GM23338 (cell line): ENCODE data around the gene MEIOB. TPM values are rescaled to one million over a fixed set of nuclear protein-coding genes. Genes with fewer than 3 reads are reported as not detected.

Experiments
- ATAC-seq: fragments of 200-7000 bp; cut with Tn5 transposase; 3 replicates; pipeline ENCODE4 v1.9.1; 2020
- DNase-seq: peaks from one replicate; pipeline ENCODE4 v3.0.0-alpha.2; 2015; ENCODE audit warnings: low spot score
- H2AFZ ChIP-seq: fragments of 200-600 bp; sonication (generic); 2 replicates; pipeline ENCODE4 v1.8.0; 2016; ENCODE audit warnings: antibody characterized with exemption, mild to moderate bottlenecking, moderate library complexity
- H3F3A ChIP-seq: fragments of 200-600 bp; sonication (generic); replicated peaks from 2 replicates; pipeline ENCODE4 v1.8.0; 2017; ENCODE audit warnings: antibody characterized with exemption, mixed run types, low read depth
- H3K27ac ChIP-seq: fragments of 200-600 bp; sonication (generic); 2 replicates; pipeline ENCODE4 v1.6.1; 2016; ENCODE audit warnings: low read depth
- H3K27me3 ChIP-seq: fragments of 200-600 bp; sonication (generic); 2 replicates; pipeline ENCODE4 v1.8.0; 2016; ENCODE audit warnings: mild to moderate bottlenecking, mixed run types, moderate library complexity; ENCODE audit not compliant: insufficient read depth
- H3K36me3 ChIP-seq: fragments of 200-600 bp; sonication (generic); 2 replicates; pipeline ENCODE4 v1.8.0; 2016; ENCODE audit warnings: mild to moderate bottlenecking; ENCODE audit not compliant: insufficient read depth
- H3K4me1 ChIP-seq: fragments of 200-600 bp; sonication (generic); 2 replicates; pipeline ENCODE4 v1.8.0; 2016; ENCODE audit warnings: mild to moderate bottlenecking, moderate library complexity; ENCODE audit not compliant: insufficient read depth
- H3K4me2 ChIP-seq: fragments of 200-600 bp; sonication (generic); 2 replicates; pipeline ENCODE4 v1.7.1; 2017; ENCODE audit warnings: mixed run types
- H3K4me3 ChIP-seq: fragments of 200-600 bp; sonication (generic); 2 replicates; pipeline ENCODE4 v1.6.1; 2016; ENCODE audit warnings: mixed run types
- H3K79me2 ChIP-seq: fragments of 200-600 bp; sonication (generic); replicated peaks from 2 replicates; pipeline ENCODE4 v1.8.0; 2017; ENCODE audit warnings: mild to moderate bottlenecking; ENCODE audit not compliant: insufficient read depth
- H3K9me2 ChIP-seq: fragments of 200-600 bp; sonication (generic); 2 replicates; pipeline ENCODE4 v1.8.0; 2017; ENCODE audit not compliant: insufficient read depth
- H4K20me1 ChIP-seq: fragments of 200-600 bp; sonication (generic); replicated peaks from 2 replicates; pipeline ENCODE4 v1.8.0; 2017; ENCODE audit warnings: mild to moderate bottlenecking; ENCODE audit not compliant: insufficient read depth
- H3K27ac Mint-ChIP-seq: 2 replicates; pipeline ENCODE4 v1.8.0; 2020; ENCODE audit warnings: inconsistent platforms, mild to moderate bottlenecking, moderate library complexity, mixed read lengths
- H3K27me3 Mint-ChIP-seq: 3 replicates; pipeline ENCODE4 v1.8.0; 2022; ENCODE audit warnings: low read depth, mild to moderate bottlenecking, moderate library complexity, mixed read lengths, inconsistent platforms; ENCODE audit not compliant: insufficient read depth, poor library complexity
- H3K36me3 Mint-ChIP-seq: 3 replicates; pipeline ENCODE4 v1.8.0; 2021; ENCODE audit warnings: low read depth, mild to moderate bottlenecking, inconsistent platforms, moderate library complexity, mixed read lengths
- H3K4me1 Mint-ChIP-seq: 3 replicates; pipeline ENCODE4 v1.8.0; 2020; ENCODE audit warnings: mild to moderate bottlenecking, inconsistent platforms, mixed read lengths
- H3K4me3 Mint-ChIP-seq: 3 replicates; pipeline ENCODE4 v1.8.0; 2021; ENCODE audit warnings: moderate library complexity, mild to moderate bottlenecking, inconsistent platforms, mixed read lengths
- H3K9me3 Mint-ChIP-seq: 3 replicates; pipeline ENCODE4 v1.8.0; 2020; ENCODE audit warnings: moderate library complexity, mild to moderate bottlenecking, inconsistent platforms, mixed read lengths
- CREB1 ChIP-seq: fragments of 250-450 bp; sonication (Bioruptor Pico); IDR thresholded peaks from 2 replicates; pipeline ENCODE4 v1.5.0; 2020; ENCODE audit warnings: low read depth, mild to moderate bottlenecking, moderate library complexity
- CTCF ChIP-seq, 2 experiments: fragments of 200-600 bp in 1 of 2; sonication (generic) in 1 of 2; conservative IDR thresholded peaks; 2 replicates each; pipeline versions ENCODE4 v1.5.1 to v1.6.1; 2016 to 2017; ENCODE audit warnings: antibody characterized with exemption in 2 of 2, low read depth in 2 of 2, mild to moderate bottlenecking in 2 of 2, moderate library complexity in 1 of 2
- ETS1 ChIP-seq: IDR thresholded peaks from 2 replicates; pipeline ENCODE4 v1.6.1; 2016; ENCODE audit warnings: antibody characterized with exemption
- EZH2 ChIP-seq: fragments of 200-600 bp; sonication (generic); IDR thresholded peaks from one replicate; pipeline ENCODE4 v1.8.0; 2017; ENCODE audit warnings: antibody characterized with exemption, mild to moderate bottlenecking, low read depth; ENCODE audit not compliant: unreplicated experiment
- EZH2phosphoT487 ChIP-seq: fragments of 200-600 bp; sonication (generic); IDR thresholded peaks from one replicate; pipeline ENCODE4 v1.8.1; 2018; ENCODE audit warnings: antibody characterized with exemption; ENCODE audit not compliant: unreplicated experiment
- JUNB ChIP-seq: IDR thresholded peaks from one replicate; pipeline ENCODE4 v1.6.1; 2016; ENCODE audit warnings: antibody characterized with exemption; ENCODE audit not compliant: unreplicated experiment
- NANOG ChIP-seq: IDR thresholded peaks from 2 replicates; pipeline ENCODE4 v1.6.1; 2016; ENCODE audit warnings: antibody characterized with exemption, borderline replicate concordance
- POLR2AphosphoS5 ChIP-seq: IDR thresholded peaks from 2 replicates; pipeline ENCODE4 v1.6.1; 2016; ENCODE audit warnings: antibody characterized with exemption, low read depth
- REST ChIP-seq: IDR thresholded peaks from one replicate; pipeline ENCODE4 v1.6.1; 2018; ENCODE audit warnings: antibody characterized with exemption; ENCODE audit not compliant: unreplicated experiment
- STAT1 ChIP-seq: IDR thresholded peaks from one replicate; pipeline ENCODE4 v1.6.1; 2016; ENCODE audit warnings: antibody characterized with exemption; ENCODE audit not compliant: unreplicated experiment
- ZNF114 ChIP-seq: fragments of 250-450 bp; sonication (Bioruptor Pico); IDR thresholded peaks from 2 replicates; pipeline ENCODE4 v1.5.0; 2020; ENCODE audit warnings: mild to moderate bottlenecking, moderate library complexity
- ZNF331 ChIP-seq: fragments of 250-450 bp; sonication (Bioruptor Pico); IDR thresholded peaks from 2 replicates; pipeline ENCODE4 v1.5.0; 2020; ENCODE audit warnings: low read depth, mild to moderate bottlenecking, moderate library complexity
- ZNF462 ChIP-seq: fragments of 250-450 bp; sonication (Bioruptor Pico); IDR thresholded peaks from 2 replicates; pipeline ENCODE4 v1.5.0; 2020; ENCODE audit warnings: mild to moderate bottlenecking, moderate library complexity
- polyA plus RNA-seq: library from polyadenylated mRNA; unstranded; fragments of >200 nt; fragmentation: Nextera tagmentation; extraction: Ambion mirVana; gene quantifications from 2 replicates; pipeline ENCODE4 v1.2.1, GENCODE V29; 2016
- total RNA-seq: library from RNA; depleted of rRNA; stranded (reverse); fragments of >200 nt; shearing (Covaris generic); gene quantifications from 2 replicates; pipeline ENCODE4 v1.2.3, GENCODE V29; 2014

Gene MEIOB
- total and polyA plus RNA-seq, 2 experiments from 2014 or later = 7.3 to 8.7 TPM

- Histone ChIP-seq H3K4me3 (no peak overlapping the region), H3K4me2 (no peak overlapping the region), H4K20me1 (no peaks in the 10 kb centered on the region), H3K4me1 (peaks cover 3% of the 10 kb centered on the region; the same call in 1 of the 2 replicates), H3F3A (no peaks in the 10 kb centered on the region), H3K36me3 (no peaks in the 10 kb centered on the region), H2AFZ (no peak overlapping the region), H3K27me3 (no peaks in the 10 kb centered on the region), H3K9me2 (no peaks in the 10 kb centered on the region), H3K79me2 (no peaks in the 10 kb centered on the region), H3K27ac (no peak overlapping the region)
- peaks cover 16% of the 10 kb centered on the region for H3K27me3 Mint-ChIP-seq
- ATAC-seq = no peak
- no peaks in the 10 kb centered on the region for H3K36me3 Mint-ChIP-seq
- no peaks in the 10 kb centered on the region for H3K9me3 Mint-ChIP-seq
- H3K27ac Mint-ChIP-seq = no peak overlapping the region
- TF ChIP-seq JUNB (no peak), REST (no peak), EZH2 (no peak), EZH2phosphoT487 (no peak), CREB1 (CRISPR knock-in tag) (no peak), ETS1 (no peak), ZNF331 (CRISPR knock-in tag) (no peak), ZNF114 (no peak), CTCF (conservative IDR thresholded peaks at IDR 0.05; ENCODE audit: low read depth in 2 of 2) (no peak), NANOG (no peak), POLR2AphosphoS5 (no peak), STAT1 (no peak), ZNF462 (CRISPR knock-in tag) (no peak)
- DNase-seq = no peak
- peaks cover 12% of the 10 kb centered on the region; the same call in 1 of the 3 replicates for H3K4me1 Mint-ChIP-seq
- H3K4me3 Mint-ChIP-seq = no peak overlapping the region
Observed at GRCh38 chr16:1903845-1904840, 32.2 kb upstream of the MEIOB start.
